ENCODE data around the gene CHRNE.

DNA sequence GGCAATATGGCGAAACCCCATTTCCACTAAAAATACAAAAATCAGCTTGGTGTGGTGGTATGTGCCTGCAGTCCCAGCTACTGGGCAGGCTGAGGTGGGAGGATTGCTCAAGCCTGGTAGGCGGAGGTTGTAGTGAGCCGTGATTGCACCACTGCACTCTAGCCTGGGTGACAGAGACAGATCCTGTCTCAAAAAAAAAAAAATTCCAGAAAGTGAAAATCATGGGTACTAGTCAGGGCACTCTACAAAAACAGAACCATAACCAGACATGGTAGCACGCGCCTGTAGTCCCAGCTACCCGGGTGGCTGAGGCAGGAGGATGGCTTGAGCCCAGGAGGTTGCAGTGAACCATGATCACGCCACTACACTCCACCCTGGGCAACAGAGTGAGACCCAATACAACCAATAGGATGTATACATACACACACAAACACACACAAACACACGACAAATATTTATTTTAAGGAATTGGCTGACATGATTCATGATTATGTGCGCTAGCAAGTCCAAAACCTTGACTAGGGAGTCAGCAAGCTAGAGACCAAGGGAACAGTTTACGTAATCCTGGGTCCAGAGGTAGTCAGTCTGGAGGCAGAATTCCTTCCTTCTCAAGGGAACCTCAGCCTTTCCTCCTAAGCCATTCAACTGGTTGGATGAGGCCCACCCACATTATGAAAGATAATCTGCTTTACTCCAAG lies 17.6 kb upstream of the CHRNE start:
- TF ChIP-seq CBX1 (IDR thresholded peaks at IDR 0.05; ENCODE audit: low read depth) (no peak), ZBTB3 (CRISPR knock-in tag; IDR thresholded peaks at IDR 0.05; ENCODE audit: borderline replicate concordance, low read depth) (no peak), EZH2 (conservative IDR thresholded peaks at IDR 0.05; ENCODE audit: low read depth, low read length) (no peak), CBX5 (CRISPR knock-in tag; IDR thresholded peaks at IDR 0.05; ENCODE audit: borderline replicate concordance) (no peak), ZNF749 (CRISPR knock-in tag; IDR thresholded peaks at IDR 0.05; ENCODE audit: borderline replicate concordance) (no peak), MAFK (conservative IDR thresholded peaks at IDR 0.05 in 1 of 2, IDR thresholded peaks at IDR 0.05 in 1 of 2; ENCODE audit: low read length in 2 of 2) (no peak), KLF6 (CRISPR knock-in tag; IDR thresholded peaks at IDR 0.05) (no peak), ESRRA (CRISPR knock-in tag; IDR thresholded peaks at IDR 0.05; ENCODE audit: low read depth) (no peak)
- TF ChIP-seq, protein P1, sequence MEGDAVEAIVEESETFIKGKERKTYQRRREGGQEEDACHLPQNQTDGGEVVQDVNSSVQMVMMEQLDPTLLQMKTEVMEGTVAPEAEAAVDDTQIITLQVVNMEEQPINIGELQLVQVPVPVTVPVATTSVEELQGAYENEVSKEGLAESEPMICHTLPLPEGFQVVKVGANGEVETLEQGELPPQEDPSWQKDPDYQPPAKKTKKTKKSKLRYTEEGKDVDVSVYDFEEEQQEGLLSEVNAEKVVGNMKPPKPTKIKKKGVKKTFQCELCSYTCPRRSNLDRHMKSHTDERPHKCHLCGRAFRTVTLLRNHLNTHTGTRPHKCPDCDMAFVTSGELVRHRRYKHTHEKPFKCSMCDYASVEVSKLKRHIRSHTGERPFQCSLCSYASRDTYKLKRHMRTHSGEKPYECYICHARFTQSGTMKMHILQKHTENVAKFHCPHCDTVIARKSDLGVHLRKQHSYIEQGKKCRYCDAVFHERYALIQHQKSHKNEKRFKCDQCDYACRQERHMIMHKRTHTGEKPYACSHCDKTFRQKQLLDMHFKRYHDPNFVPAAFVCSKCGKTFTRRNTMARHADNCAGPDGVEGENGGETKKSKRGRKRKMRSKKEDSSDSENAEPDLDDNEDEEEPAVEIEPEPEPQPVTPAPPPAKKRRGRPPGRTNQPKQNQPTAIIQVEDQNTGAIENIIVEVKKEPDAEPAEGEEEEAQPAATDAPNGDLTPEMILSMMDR (CRISPR knock-in tag; IDR thresholded peaks at IDR 0.05): no peak
- TF ChIP-seq, protein P2, sequence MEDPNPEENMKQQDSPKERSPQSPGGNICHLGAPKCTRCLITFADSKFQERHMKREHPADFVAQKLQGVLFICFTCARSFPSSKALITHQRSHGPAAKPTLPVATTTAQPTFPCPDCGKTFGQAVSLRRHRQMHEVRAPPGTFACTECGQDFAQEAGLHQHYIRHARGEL (CRISPR knock-in tag; IDR thresholded peaks at IDR 0.05): no peak
